OCI-LY1 (cell line): Measurements from ENCODE around the gene EYS.

Source experiments
- EZH2 ChIP-seq: fragments of 200-600 bp; sonication (generic), shearing (Covaris generic); IDR thresholded peaks from 2 replicates; pipeline ENCODE4 v1.8.0; 2017; ENCODE audit warnings: borderline replicate concordance, mixed run types, mild to moderate bottlenecking, antibody characterized with exemption, low read length, moderate library complexity, mixed read lengths
- TF ChIP-seq, protein P1 (sequence below): fragments of 200-600 bp; sonication (generic), shearing (Covaris generic); IDR thresholded peaks from 2 replicates; pipeline ENCODE4 v1.5.1; 2017; ENCODE audit warnings: mild to moderate bottlenecking, antibody characterized with exemption, low read length, moderate library complexity, mixed read lengths

DNA sequence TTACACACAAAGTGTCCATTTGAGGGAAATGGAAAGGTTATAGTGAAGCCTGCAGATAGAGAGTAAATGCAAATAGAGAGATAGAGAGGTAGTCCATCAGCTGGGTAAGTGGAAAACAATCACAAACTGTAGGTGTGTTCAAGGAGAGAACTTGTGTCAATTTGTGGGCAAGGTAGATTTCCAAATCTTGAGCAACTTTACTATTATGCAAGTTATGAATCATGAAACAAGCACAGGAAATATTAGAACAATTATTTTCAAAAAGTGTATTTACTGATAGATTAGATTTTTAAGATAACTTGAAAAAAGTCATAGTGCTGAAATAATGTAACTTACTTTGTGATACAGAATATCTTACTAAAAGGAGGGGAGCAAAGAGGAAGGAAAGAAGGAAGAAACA lies 792.9 kb downstream of the EYS start:
- TF ChIP-seq, protein P1, sequence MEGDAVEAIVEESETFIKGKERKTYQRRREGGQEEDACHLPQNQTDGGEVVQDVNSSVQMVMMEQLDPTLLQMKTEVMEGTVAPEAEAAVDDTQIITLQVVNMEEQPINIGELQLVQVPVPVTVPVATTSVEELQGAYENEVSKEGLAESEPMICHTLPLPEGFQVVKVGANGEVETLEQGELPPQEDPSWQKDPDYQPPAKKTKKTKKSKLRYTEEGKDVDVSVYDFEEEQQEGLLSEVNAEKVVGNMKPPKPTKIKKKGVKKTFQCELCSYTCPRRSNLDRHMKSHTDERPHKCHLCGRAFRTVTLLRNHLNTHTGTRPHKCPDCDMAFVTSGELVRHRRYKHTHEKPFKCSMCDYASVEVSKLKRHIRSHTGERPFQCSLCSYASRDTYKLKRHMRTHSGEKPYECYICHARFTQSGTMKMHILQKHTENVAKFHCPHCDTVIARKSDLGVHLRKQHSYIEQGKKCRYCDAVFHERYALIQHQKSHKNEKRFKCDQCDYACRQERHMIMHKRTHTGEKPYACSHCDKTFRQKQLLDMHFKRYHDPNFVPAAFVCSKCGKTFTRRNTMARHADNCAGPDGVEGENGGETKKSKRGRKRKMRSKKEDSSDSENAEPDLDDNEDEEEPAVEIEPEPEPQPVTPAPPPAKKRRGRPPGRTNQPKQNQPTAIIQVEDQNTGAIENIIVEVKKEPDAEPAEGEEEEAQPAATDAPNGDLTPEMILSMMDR, result no peak
- no peak for TF ChIP-seq EZH2
